GM12801 (cell line): Measurements from ENCODE around the gene IRF4.

Experiments used
- CTCF ChIP-seq: IDR thresholded peaks from one replicate; pipeline ENCODE4 v1.5.1; 2011; ENCODE audit warnings: control low read depth; ENCODE audit not compliant: insufficient read length; ENCODE audit errors: extremely low read depth

IRF4 gene

DNA sequence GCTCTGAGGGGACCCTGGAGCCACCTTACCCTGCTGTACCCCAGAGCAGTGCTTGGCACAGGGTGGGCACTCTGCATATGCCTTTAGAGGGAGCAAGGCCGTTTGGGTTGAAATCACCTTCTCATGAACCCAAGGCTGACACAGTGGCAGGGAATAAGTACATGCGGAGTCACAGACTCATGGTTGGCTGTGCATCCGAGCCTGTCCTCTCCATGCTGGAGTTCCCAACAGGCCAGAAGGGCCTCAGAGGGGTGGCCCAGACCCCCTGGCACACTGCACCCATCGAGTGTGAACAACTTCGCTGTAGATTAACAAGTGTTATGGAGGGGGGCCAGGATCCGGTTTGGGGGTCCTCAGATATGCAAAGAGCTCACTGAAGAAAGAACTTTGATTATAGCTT lies 21.0 kb upstream of the IRF4 start:
- no peak for TF ChIP-seq CTCF

GRCh38 chr6:372336-372911 lies 19.1 kb upstream of the IRF4 start:
- no peak for TF ChIP-seq CTCF

DNA sequence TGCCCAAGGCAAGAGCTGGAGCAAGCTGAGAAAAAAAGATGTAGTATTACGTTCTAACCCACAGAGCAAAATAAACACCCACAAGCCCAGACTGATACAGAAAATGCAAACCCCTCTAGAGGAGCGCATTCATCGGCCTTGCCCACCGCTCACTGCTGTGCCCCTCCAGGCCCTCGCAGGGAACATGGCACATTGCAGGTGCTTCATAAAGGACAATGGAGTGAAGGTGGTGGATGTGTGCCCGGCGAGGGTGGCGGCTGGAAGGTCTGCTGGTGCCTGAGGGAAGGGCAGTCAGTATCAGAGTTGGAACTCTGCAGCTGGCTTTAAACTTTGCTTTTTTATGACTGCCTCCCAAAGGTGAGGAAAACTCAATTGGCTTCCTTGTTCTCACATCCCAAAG lies 18.5 kb upstream of the IRF4 start:
- no peak for TF ChIP-seq CTCF

DNA sequence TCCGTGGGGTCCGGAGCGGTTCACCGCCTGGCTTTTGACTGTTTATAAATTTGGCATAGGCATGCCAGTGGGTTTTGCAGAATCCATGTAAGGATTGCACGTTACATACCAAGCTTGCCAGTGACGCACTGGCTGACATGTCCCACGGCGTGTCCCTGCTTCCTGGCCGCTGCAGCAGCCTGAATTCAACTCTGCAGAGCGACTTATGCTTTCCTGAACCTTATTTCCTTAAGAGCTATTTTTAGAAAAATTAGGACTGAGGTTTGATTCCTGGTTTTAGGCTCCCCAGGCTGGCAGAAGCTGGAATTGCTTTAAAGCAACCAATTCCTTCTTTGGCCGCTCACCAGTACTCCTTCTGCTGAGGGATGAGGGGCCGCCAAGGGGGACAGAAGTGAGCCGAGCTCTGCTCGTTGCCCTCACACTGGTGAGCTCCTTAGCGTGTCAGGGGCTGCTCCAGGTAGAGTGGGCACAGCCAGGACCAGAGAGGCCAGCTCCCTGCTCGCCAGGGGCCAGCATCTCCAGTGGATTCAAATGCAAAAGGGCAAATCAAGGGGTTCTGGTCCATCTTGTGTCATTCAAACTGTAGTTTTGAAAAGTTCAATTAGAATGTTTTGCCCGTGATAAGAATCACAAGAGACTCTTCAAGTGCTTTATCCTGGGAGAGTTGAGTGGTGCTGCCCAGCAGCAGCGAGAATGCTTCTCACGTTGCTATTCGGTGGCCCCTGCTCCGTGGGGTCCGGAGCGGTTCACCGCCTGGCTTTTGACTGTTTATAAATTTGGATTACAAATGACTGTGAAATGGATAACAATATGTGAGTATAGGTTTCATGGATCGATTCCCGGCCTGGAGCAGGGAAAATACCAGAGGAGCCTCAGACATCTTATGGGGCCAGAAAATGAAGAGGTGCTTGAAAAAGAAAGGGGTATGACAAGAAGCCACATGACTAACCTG lies 17.5 kb upstream of the IRF4 start:
- TF ChIP-seq CTCF = no peak

DNA sequence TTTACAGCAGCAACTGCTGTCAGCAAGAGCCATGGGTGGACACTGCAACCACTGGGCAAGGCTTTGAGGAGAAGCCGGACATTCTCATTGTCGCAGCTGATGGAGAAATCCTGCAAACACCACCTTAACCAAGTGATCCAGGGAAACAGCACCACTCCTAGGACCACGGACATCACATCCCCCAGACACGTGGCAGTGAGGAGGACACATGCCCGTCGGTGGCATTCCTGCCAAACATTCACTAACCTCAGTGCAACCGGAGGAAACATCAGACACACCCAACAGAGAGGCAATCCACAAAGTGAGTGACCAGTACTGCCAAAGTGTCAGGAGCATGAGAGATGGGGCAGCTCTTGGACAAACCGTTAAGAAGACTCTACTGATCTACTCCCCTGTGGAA lies 16.6 kb upstream of the IRF4 start:
- TF ChIP-seq CTCF = no peak

DNA sequence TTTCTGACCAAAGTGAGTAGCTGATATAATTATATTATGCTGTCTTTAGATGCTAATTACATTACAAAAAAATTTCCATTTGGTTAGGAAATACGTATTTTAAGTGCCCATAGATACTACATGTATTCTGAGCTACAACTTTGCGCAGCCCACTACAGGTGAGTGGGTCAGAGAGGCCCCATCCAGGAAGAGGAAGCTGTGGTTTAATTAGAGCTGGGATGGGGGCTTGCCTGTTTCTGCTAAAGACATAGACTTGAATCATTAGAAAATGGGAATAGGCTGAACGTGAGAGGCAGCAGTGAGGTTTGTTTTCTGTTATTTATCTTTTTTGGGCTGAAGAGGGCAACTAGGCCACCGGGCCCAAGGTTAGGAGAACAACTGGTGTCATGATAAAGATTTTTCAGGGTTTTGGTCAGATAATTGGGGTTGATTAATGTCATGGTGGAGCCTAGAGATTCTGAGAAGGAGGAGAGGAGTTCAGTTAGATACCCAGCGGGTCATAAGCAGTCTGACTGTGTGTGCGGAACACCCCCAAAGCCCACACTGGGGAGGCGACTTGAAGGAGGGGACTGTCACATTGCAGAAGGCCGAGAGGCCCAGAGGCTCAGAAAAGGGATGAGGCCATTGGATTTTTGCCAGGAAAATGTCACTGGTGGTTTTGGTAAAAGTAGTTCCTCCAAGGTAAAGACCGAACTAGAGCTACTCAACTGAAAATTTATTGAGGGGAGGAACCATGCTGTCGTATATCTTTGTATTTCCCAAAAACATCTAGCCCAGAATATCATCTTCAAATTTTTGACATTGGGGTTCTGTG lies 14.5 kb upstream of the IRF4 start:
- TF ChIP-seq CTCF = no peak
